SK-N-SH treated with all-trans-retinoic acid at 6 μM for 48 hours (cell line): ENCODE results near the gene SLC38A9.

Experiments used
- ARNTL ChIP-seq: fragments of 450-650 bp; formaldehyde crosslinking; IDR thresholded peaks from 2 replicates; pipeline ENCODE4 v1.5.0; 2020; ENCODE audit warnings: low read depth, mild to moderate bottlenecking, moderate library complexity, borderline replicate concordance
- CSDC2 ChIP-seq: fragments of 250-450 bp; sonication (Bioruptor Pico); IDR thresholded peaks from 2 replicates; pipeline ENCODE4 v1.5.0; 2020; ENCODE audit warnings: mild to moderate bottlenecking, moderate library complexity
- GLIS3 ChIP-seq: fragments of 250-450 bp; sonication (Bioruptor Pico); IDR thresholded peaks from 2 replicates; pipeline ENCODE4 v1.5.0; 2020; ENCODE audit warnings: mild to moderate bottlenecking, moderate library complexity
- PATZ1 ChIP-seq: fragments of 250-450 bp; sonication (Bioruptor Pico); IDR thresholded peaks from 2 replicates; pipeline ENCODE4 v1.8.0; 2020; ENCODE audit warnings: mild to moderate bottlenecking, moderate library complexity, borderline replicate concordance
- PPARA ChIP-seq: fragments of 250-450 bp; sonication (Bioruptor Pico); IDR thresholded peaks from 2 replicates; pipeline ENCODE4 v1.5.0; 2020; ENCODE audit warnings: mild to moderate bottlenecking, borderline replicate concordance
- SNAI2 ChIP-seq: fragments of 250-450 bp; sonication (Bioruptor Pico); IDR thresholded peaks from 2 replicates; pipeline ENCODE4 v1.5.0; 2020; ENCODE audit warnings: mild to moderate bottlenecking, moderate library complexity
- TOX ChIP-seq: fragments of 250-450 bp; sonication (Bioruptor Pico); IDR thresholded peaks from 2 replicates; pipeline ENCODE4 v1.8.0; 2021; ENCODE audit warnings: mild to moderate bottlenecking, moderate library complexity, borderline replicate concordance
- ZFP3 ChIP-seq: fragments of 250-450 bp; sonication (Bioruptor Pico); IDR thresholded peaks from 2 replicates; pipeline ENCODE4 v1.5.0; 2020; ENCODE audit warnings: mild to moderate bottlenecking, moderate library complexity
- ZFP30 ChIP-seq: fragments of 450-650 bp; formaldehyde crosslinking; IDR thresholded peaks from 2 replicates; pipeline ENCODE4 v1.5.0; 2022; ENCODE audit warnings: mild to moderate bottlenecking, moderate library complexity
- ZNF565 ChIP-seq: fragments of 450-650 bp; formaldehyde crosslinking; conservative IDR thresholded peaks from 2 replicates; pipeline ENCODE4 v1.5.0; 2020; ENCODE audit warnings: low read depth, mild to moderate bottlenecking, moderate library complexity
- ZNF70 ChIP-seq: fragments of 450-650 bp; formaldehyde crosslinking; IDR thresholded peaks from 2 replicates; pipeline ENCODE4 v1.5.0; 2020; ENCODE audit warnings: mild to moderate bottlenecking, moderate library complexity
- TF ChIP-seq, protein P1 (sequence below): fragments of 250-450 bp; sonication (Bioruptor Pico); IDR thresholded peaks from 2 replicates; pipeline ENCODE4 v1.5.1; 2020; ENCODE audit warnings: low read depth, mild to moderate bottlenecking, moderate library complexity

- TF ChIP-seq ZNF70 (CRISPR knock-in tag): no peak
- TF ChIP-seq ZFP3 (CRISPR knock-in tag): no peak
- TF ChIP-seq, protein P1, sequence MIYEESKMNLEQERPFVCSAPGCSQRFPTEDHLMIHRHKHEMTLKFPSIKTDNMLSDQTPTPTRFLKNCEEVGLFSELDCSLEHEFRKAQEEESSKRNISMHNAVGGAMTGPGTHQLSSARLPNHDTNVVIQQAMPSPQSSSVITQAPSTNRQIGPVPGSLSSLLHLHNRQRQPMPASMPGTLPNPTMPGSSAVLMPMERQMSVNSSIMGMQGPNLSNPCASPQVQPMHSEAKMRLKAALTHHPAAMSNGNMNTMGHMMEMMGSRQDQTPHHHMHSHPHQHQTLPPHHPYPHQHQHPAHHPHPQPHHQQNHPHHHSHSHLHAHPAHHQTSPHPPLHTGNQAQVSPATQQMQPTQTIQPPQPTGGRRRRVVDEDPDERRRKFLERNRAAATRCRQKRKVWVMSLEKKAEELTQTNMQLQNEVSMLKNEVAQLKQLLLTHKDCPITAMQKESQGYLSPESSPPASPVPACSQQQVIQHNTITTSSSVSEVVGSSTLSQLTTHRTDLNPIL (CRISPR knock-in tag): no peak
- no peak for TF ChIP-seq TOX (CRISPR knock-in tag)
- TF ChIP-seq PPARA: no peak
- TF ChIP-seq ARNTL (CRISPR knock-in tag): no peak
- TF ChIP-seq ZFP30: no peak
- TF ChIP-seq CSDC2 (CRISPR knock-in tag): no peak
- no peak for TF ChIP-seq PATZ1
- no peak for TF ChIP-seq GLIS3
- TF ChIP-seq ZNF565 (CRISPR knock-in tag): no peak
- TF ChIP-seq SNAI2: no peak
These were observed 111.5 kb downstream of the SLC38A9 start for GRCh38 chr5:55600497-55601203.
